GM10266 (cell line): ENCODE results near the gene MPHOSPH9.

Experiments
- DNase-seq: peaks from one replicate; pipeline ENCODE4 v3.0.0; 2012; ENCODE audit errors: extremely low spot score
- TF ChIP-seq, protein P1 (sequence below): IDR thresholded peaks from 2 replicates; pipeline ENCODE4 v1.5.1; 2012; ENCODE audit warnings: mild to moderate bottlenecking, low read depth; ENCODE audit not compliant: control insufficient read depth, insufficient read depth; ENCODE audit errors: missing control alignments

The MPHOSPH9 gene

GRCh38 chr12:123232807-123233504, at the start of gene MPHOSPH9, which contains the start of gene MTRFR:
Gene MPHOSPH9 (minus strand): TSS chr12:123233141. CDS start chr12:123230364, 2,777 bp downstream.
Gene MTRFR (plus strand): TSS chr12:123233436. CDS start chr12:123253675, 20,239 bp downstream.
- peak; percentile 94 for DNase-seq
- TF ChIP-seq, protein P1, sequence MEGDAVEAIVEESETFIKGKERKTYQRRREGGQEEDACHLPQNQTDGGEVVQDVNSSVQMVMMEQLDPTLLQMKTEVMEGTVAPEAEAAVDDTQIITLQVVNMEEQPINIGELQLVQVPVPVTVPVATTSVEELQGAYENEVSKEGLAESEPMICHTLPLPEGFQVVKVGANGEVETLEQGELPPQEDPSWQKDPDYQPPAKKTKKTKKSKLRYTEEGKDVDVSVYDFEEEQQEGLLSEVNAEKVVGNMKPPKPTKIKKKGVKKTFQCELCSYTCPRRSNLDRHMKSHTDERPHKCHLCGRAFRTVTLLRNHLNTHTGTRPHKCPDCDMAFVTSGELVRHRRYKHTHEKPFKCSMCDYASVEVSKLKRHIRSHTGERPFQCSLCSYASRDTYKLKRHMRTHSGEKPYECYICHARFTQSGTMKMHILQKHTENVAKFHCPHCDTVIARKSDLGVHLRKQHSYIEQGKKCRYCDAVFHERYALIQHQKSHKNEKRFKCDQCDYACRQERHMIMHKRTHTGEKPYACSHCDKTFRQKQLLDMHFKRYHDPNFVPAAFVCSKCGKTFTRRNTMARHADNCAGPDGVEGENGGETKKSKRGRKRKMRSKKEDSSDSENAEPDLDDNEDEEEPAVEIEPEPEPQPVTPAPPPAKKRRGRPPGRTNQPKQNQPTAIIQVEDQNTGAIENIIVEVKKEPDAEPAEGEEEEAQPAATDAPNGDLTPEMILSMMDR, result no peak

DNA sequence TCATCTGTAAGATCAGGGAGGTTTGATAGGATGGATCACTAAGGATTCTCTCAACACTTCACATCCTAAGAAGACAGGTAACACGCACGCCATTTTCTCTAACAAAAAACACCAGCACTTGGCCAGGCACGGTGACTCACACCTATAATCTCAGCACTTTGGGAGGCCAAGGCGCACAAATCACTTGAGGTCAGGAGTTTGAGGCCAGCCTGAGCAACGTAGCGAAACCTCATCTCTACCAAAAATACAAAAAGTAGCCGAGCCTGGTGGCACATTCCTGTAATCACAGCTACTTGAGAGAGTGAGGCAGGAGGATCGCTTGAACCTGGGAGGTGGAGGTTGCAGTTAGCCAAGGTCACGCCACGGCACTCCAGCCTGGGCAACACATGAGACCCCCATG, 49.2 kb upstream of the MPHOSPH9 start:
- no peak for DNase-seq
- TF ChIP-seq, protein P1, result no peak

DNA sequence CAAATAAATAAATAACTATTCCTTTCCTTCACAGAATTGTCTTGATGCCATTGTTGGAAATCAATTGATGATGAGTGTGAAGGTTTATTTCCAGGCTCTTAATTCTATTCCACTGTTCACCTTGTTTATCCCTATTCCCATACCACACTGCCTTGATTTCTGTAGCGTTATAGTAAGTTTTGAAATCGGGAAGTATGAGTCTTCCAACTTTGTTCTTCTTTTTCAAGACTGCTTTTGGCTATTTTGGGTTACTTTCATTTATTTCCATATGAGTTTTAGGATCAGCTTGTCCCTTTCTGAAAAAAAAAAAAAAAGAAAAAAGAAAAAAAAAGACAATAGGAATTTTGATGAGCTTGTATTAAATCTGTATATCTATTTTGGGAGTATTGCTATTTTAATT, 48.0 kb upstream of the MPHOSPH9 start:
- TF ChIP-seq, protein P1, result no peak

DNA sequence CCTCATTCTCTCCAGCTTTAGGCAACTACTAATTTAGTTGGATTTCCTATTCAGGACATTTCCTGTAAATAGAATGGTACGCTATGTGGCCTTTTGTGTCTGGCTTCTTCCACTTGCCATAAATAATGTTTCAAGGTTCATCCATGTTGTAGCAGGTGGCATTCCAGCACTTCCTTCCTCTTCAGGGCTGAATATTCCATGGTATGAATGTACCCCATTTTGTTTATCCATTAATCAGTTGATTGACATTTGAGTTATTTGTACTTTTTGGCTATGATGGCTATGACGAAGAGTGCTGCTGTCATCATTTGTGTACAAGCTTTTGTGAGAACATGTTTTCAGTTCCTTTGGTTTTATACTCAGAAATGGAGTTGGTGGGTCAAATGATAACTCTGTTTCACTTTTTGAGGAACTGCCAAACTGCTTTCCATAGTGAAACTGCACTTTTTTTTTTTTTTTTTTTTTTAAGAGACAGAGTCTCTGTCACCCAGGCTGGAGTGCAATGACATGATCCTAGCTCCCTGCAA, 45.2 kb upstream of the MPHOSPH9 start:
- TF ChIP-seq, protein P1, result no peak
- peak; percentile 81 for DNase-seq

More for the DNA sequence above, 48.0 kb upstream of the MPHOSPH9 start:
- no peak for DNase-seq

DNA sequence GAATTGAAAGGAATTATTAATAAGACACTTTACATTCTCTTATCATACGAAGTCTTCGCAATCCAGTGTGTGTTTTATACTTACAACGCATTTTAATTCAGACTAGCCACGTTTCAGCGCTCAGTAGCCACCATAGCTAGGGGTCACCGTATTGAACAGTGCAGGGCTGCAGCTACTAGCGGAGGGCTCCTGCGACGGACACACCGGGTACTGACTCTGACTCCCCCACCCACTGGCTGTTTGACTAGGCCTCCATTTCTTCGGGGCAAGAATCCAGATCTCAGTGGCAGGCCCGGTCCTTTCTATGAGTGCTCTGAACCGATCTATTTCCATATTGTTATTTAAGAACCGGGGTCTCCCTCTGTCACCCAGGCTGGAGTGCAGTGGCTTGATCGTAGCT, 40.2 kb upstream of the MPHOSPH9 start:
- no peak for DNase-seq
- TF ChIP-seq, protein P1, result no peak

DNA sequence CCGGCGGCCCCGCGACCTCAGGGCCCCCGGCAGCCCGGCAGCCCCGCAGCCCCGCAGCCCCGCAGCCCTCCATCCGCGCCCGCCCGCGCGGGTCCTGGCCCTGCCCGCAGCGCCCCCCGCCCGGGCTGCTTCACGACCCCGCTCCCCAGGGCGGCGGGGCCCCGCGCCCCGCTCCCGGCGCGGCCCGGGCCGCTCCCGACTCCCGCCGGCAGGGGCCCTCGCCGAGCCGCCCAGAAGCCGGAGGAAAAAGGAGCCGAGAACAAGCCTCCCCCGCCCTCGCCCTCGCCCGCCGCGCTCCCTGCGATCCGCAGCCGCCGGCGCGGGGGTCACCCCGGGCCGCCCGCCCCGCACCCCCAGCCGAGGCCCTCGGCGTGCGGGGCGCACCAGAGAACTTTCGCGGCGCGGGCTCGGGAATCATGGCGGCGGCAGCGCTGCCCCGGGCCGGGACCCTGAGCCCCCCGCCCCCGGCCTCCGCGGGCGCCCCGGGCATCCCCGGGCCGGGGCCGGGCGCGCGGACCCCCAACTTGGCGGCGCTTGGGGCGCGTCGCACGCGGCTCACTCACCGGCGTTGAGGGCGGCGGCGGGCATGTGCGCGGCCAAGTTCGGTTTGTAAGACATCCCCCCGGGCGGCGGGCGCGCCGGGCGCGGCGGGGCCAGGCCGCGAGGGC, 38.2 kb upstream of the MPHOSPH9 start:
- DNase-seq, result peak; percentile 95
- TF ChIP-seq, protein P1, result peak; percentile 90
